Measurements from ENCODE around the gene ZNF70. TPM values are rescaled to one million over a fixed set of nuclear protein-coding genes. Genes with fewer than 3 reads are reported as not detected.

The ZNF70 gene
- total and polyA plus RNA-seq, 9 of the 15 experiments (the other 6 are each of a cell fraction or from before 2014, with no cell fraction given): 0.14 to 3.3 (median 1.4) TPM

DNA sequence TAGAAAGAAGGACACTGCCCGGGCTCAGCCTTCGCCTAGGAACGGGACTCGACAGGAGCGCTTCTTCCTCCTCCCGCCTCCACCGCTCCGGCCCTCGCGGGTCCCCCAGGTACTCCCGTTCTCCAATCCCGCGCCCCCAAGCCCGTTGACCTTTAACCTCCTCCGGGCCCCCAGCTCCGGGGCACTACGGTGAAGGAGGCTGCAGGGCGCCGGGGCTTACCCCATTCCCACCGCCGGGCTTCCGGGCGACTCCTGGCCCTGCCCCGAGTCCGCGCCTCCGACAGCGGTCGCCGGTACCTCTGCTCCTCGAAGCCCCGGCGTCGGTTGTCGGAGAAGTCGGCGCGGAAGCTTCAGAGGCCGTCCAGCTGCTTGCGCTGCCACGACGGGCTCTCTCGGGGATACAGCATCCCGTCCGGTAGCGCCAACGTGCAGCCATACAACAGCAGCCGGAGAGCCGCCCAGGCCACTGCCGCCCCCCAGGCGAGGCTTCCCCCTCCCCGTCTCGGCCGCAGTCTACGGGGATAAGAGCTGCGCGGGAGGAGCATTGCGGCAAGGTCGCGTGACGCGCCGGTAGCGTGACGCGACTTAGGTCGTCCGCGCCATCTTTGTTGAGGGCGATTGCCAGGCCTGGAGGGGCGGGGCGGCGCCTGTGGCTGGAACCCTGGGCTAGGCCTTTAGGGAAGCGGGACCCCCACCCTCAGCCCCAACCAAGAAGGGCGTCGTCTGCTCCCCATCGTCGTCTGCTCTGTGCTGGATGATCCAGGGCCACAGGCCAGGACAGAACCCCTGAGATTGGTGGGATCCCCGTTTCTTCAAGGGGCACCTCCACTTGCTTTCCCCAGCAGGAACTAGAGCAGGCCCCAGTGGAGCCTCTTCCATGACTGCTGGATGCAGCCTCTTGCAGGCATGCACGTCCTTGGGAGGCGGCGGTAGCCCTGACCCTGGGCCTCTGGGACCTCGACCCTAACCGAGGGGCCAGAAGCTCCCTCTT is 33.8 kb downstream of the ZNF70 start (continued):
- TF ChIP-seq ZNF224 (CRISPR knock-in tag; IDR thresholded peaks at IDR 0.05) (no peak), RBBP5 (IDR thresholded peaks at IDR 0.05; ENCODE audit: borderline replicate concordance, insufficient read depth, low read length, poor library complexity, severe bottlenecking) (peak; percentile 74), NFE2 (IDR thresholded peaks at IDR 0.05; ENCODE audit: low read depth) (no peak), POLR2AphosphoS2 (IDR thresholded peaks at IDR 0.05; ENCODE audit: low read length) (no peak), NONO (IDR thresholded peaks at IDR 0.05; ENCODE audit: low read depth in 2 of 2, low read length in 1 of 2) (peak in 1 of 2 experiments; percentile 49; a peak in 1 of 4 replicates), POLR2G (IDR thresholded peaks at IDR 0.05; ENCODE audit: low read depth, low read length) (peak; percentile 96), SMAD3 (CRISPR knock-in tag; conservative IDR thresholded peaks at IDR 0.05) (no peak), JUND (IDR thresholded peaks at IDR 0.05; ENCODE audit: borderline replicate concordance, low read depth, low read length) (peak; percentile 65; the same call in 1 of the 2 replicates), JUND (tag; IDR thresholded peaks at IDR 0.05; ENCODE audit: borderline replicate concordance, low read depth, low read length) (peak; percentile 50; the same call in 1 of the 3 replicates), CBFA2T2 (conservative IDR thresholded peaks at IDR 0.05) (peak; percentile 40), NCOA6 (IDR thresholded peaks at IDR 0.05) (peak; percentile 94), TOE1 (IDR thresholded peaks at IDR 0.05; ENCODE audit: borderline replicate concordance) (peak; percentile 85), TOE1 (CRISPR knock-in tag; IDR thresholded peaks at IDR 0.05; ENCODE audit: borderline replicate concordance, low read depth) (no peak), ZNF274 (IDR thresholded peaks at IDR 0.05; ENCODE audit: borderline replicate concordance, low read depth, low read length) (no peak), FOS (IDR thresholded peaks at IDR 0.05; ENCODE audit: extremely low read depth, insufficient read length) (no peak), SIN3B (IDR thresholded peaks at IDR 0.05; ENCODE audit: low read depth) (peak; percentile 68), ZNF253 (CRISPR knock-in tag; conservative IDR thresholded peaks at IDR 0.05) (no peak), ZNF174 (CRISPR knock-in tag; IDR thresholded peaks at IDR 0.05) (no peak), MBD2 (IDR thresholded peaks at IDR 0.05; ENCODE audit: borderline replicate concordance, low read depth) (peak; percentile 72), CTCFL (IDR thresholded peaks at IDR 0.05; ENCODE audit: borderline replicate concordance, insufficient read depth, low read depth, low read length, poor library complexity, severe bottlenecking) (no peak), BHLHE40 (IDR thresholded peaks at IDR 0.05; ENCODE audit: low read length) (peak; percentile 97), EGR1 (conservative IDR thresholded peaks at IDR 0.05) (peak; percentile 65)
- TF ChIP-seq, protein P1, sequence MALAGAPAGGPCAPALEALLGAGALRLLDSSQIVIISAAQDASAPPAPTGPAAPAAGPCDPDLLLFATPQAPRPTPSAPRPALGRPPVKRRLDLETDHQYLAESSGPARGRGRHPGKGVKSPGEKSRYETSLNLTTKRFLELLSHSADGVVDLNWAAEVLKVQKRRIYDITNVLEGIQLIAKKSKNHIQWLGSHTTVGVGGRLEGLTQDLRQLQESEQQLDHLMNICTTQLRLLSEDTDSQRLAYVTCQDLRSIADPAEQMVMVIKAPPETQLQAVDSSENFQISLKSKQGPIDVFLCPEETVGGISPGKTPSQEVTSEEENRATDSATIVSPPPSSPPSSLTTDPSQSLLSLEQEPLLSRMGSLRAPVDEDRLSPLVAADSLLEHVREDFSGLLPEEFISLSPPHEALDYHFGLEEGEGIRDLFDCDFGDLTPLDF (CRISPR knock-in tag; IDR thresholded peaks at IDR 0.05): peak; percentile 8; the same call in 1 of the 2 replicates
- TF ChIP-seq, protein P2, sequence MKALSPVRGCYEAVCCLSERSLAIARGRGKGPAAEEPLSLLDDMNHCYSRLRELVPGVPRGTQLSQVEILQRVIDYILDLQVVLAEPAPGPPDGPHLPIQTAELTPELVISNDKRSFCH (CRISPR knock-in tag; IDR thresholded peaks at IDR 0.05): no peak
- TF ChIP-seq, protein P2 (tag; IDR thresholded peaks at IDR 0.05): peak; percentile 57

Measured in K562 (cell line).